GM18511 (cell line): Measurements from ENCODE around the gene SNRPN.
A peak's percentile ranks its signal among the peaks of the same experiment; 100 is the strongest.
"Not testable (repeated sequence)": the region's sequence is repeated elsewhere in the genome, so short reads cannot be mapped to it uniquely, and the experiment has no call there.

Source experiments
- ATAC-seq: cut with Tn5 transposase; IDR thresholded peaks from one replicate; pipeline ENCODE4 v1.9.1; 2021; ENCODE audit warnings: mild to moderate bottlenecking, moderate library complexity; ENCODE audit not compliant: unreplicated experiment

SNRPN gene

GRCh38 chr15:24954783-24955530 is at the start of gene SNRPN, which contains the start of gene SNURF:
Gene SNRPN (plus strand): TSS chr15:24954987. CDS start chr15:24974454, 19,467 bp downstream.
Gene SNURF (plus strand): TSS chr15:24954987. CDS start chr15:24955049, 62 bp downstream.
- peak; percentile 54 for ATAC-seq

GRCh38 chr15:24916305-24917009 is 38.3 kb upstream of the SNRPN start:
- ATAC-seq, result no peak

GRCh38 chr15:24917431-24917830 is 37.4 kb upstream of the SNRPN start:
- no peak for ATAC-seq

GRCh38 chr15:24919446-24919845 is 35.3 kb upstream of the SNRPN start:
- no peak for ATAC-seq

GRCh38 chr15:24922781-24923180 is 32.0 kb upstream of the SNRPN start:
- not testable (repeated sequence) for ATAC-seq

GRCh38 chr15:24924153-24924552 is 30.6 kb upstream of the SNRPN start:
- ATAC-seq, result no peak

GRCh38 chr15:24924621-24925020 is 30.2 kb upstream of the SNRPN start:
- ATAC-seq, result no peak

GRCh38 chr15:24931874-24932732 is 22.7 kb upstream of the SNRPN start:
- ATAC-seq, result not testable (repeated sequence)

GRCh38 chr15:24933716-24934115 is 21.1 kb upstream of the SNRPN start:
- no peak for ATAC-seq

GRCh38 chr15:24938224-24938623 is 16.6 kb upstream of the SNRPN start:
- ATAC-seq, result not testable (repeated sequence)

GRCh38 chr15:24940236-24940635 is 14.6 kb upstream of the SNRPN start:
- ATAC-seq, result no peak

GRCh38 chr15:24943361-24943760 is 11.4 kb upstream of the SNRPN start:
- ATAC-seq, result no peak

GRCh38 chr15:24944954-24945353 is 9.8 kb upstream of the SNRPN start:
- ATAC-seq, result no peak

- ATAC-seq, result no peak
Measured at GRCh38 chr15:24945711-24946110, 9.1 kb upstream of the SNRPN start.

- no peak for ATAC-seq
Measured at GRCh38 chr15:24948495-24948894, 6.3 kb upstream of the SNRPN start.

GRCh38 chr15:24955531-24955921 is 739 bp downstream of the SNRPN start:
- peak; percentile 1 for ATAC-seq

GRCh38 chr15:24956111-24956838 is 1.5 kb downstream of the SNRPN start:
- peak; percentile 80 for ATAC-seq

GRCh38 chr15:24957691-24958090 is 2.9 kb downstream of the SNRPN start:
- no peak for ATAC-seq

GRCh38 chr15:24961967-24962366 is 7.2 kb downstream of the SNRPN start:
- ATAC-seq, result no peak

- no peak for ATAC-seq
Measured at GRCh38 chr15:24962880-24963279, 8.1 kb downstream of the SNRPN start.
